ENCODE results near the gene TCEA3. TPM values are rescaled to one million over a fixed set of nuclear protein-coding genes. Genes with fewer than 3 reads are reported as not detected.

The TCEA3 gene
- polyA plus RNA-seq, 1 experiment = 21.0 TPM

GRCh38 chr1:23366146-23366545 lies 58.4 kb downstream of the TCEA3 start:
- Histone ChIP-seq H3K27me3 (ENCODE audit: control insufficient read depth, insufficient read depth, low read length) (no peaks in the 10 kb centered on the region), H3K36me3 (ENCODE audit: control insufficient read depth, insufficient read depth, low read length) (peaks cover 19% of the 10 kb centered on the region), H3K4me3 (ENCODE audit: low read depth, low read length) (no peak overlapping the region)
- ChIA-PET POLR2A (no interaction called here), CTCF (interaction anchor here (0.7 to 1.1 kb wide), 2 partner anchors 21 to 40 kb away, joined by 3 to 5 read pairs; no protein-coding TSS in a partner anchor)
- DNase-seq (ENCODE audit: low read depth) = no peak
- TF ChIP-seq CTCF (IDR thresholded peaks at IDR 0.05; ENCODE audit: insufficient read depth, low read depth, low read length) = no peak

GRCh38 chr1:23362218-23362713 lies 62.3 kb downstream of the TCEA3 start:
- TF ChIP-seq CTCF (IDR thresholded peaks at IDR 0.05; ENCODE audit: insufficient read depth, low read depth, low read length) = no peak
- POLR2A ChIA-PET = no interaction called here
- H3K27me3 ChIP-seq (ENCODE audit: control insufficient read depth, insufficient read depth, low read length) = no peaks in the 10 kb centered on the region
- no peak for DNase-seq (ENCODE audit: low read depth)
- no peak overlapping the region for H3K4me3 ChIP-seq (ENCODE audit: low read depth, low read length)
- H3K36me3 ChIP-seq (ENCODE audit: control insufficient read depth, insufficient read depth, low read length) = peaks cover 24% of the 10 kb centered on the region
- CTCF ChIA-PET = interaction anchor here (0.8 kb wide), 1 partner anchor 385 kb away, joined by 3 read pairs; no protein-coding TSS in a partner anchor

GRCh38 chr1:23358310-23358875 lies 66.2 kb downstream of the TCEA3 start:
- DNase-seq (ENCODE audit: low read depth) = no peak
- POLR2A ChIA-PET = interaction anchor here (1.2 kb wide), 1 partner anchor 10 kb away, joined by 3 read pairs; no protein-coding TSS in a partner anchor
- Histone ChIP-seq H3K4me3 (ENCODE audit: low read depth, low read length) (no peak overlapping the region), H3K27me3 (ENCODE audit: control insufficient read depth, insufficient read depth, low read length) (no peaks in the 10 kb centered on the region), H3K36me3 (ENCODE audit: control insufficient read depth, insufficient read depth, low read length) (peaks cover 21% of the 10 kb centered on the region)
- CTCF ChIA-PET = interaction anchor here (0.6 to 1.5 kb wide), 3 partner anchors 45 to 157 kb away, joined by 3 to 5 read pairs (median 4); no protein-coding TSS in a partner anchor
- TF ChIP-seq CTCF (IDR thresholded peaks at IDR 0.05; ENCODE audit: insufficient read depth, low read depth, low read length) = no peak

GRCh38 chr1:23357138-23357908 lies 67.2 kb downstream of the TCEA3 start:
- no peak for DNase-seq (ENCODE audit: low read depth)
- H3K27me3 ChIP-seq (ENCODE audit: control insufficient read depth, insufficient read depth, low read length) = no peaks in the 10 kb centered on the region
- H3K4me3 ChIP-seq (ENCODE audit: low read depth, low read length) = no peak overlapping the region
- CTCF ChIA-PET = interaction anchor here (0.6 to 1.5 kb wide), 2 partner anchors 47 to 368 kb away, joined by 3 to 5 read pairs; no protein-coding TSS in a partner anchor
- POLR2A ChIA-PET = no interaction called here
- peaks cover 14% of the 10 kb centered on the region for H3K36me3 ChIP-seq (ENCODE audit: control insufficient read depth, insufficient read depth, low read length)
- TF ChIP-seq CTCF (IDR thresholded peaks at IDR 0.05; ENCODE audit: insufficient read depth, low read depth, low read length) = no peak

GRCh38 chr1:23356471-23357137 lies 67.9 kb downstream of the TCEA3 start:
- Histone ChIP-seq H3K4me3 (ENCODE audit: low read depth, low read length) (no peak overlapping the region), H3K27me3 (ENCODE audit: control insufficient read depth, insufficient read depth, low read length) (no peaks in the 10 kb centered on the region), H3K36me3 (ENCODE audit: control insufficient read depth, insufficient read depth, low read length) (peaks cover 9% of the 10 kb centered on the region)
- no peak for DNase-seq (ENCODE audit: low read depth)
- POLR2A ChIA-PET = no interaction called here
- CTCF ChIA-PET = interaction anchor here (0.7 to 1.8 kb wide), 3 partner anchors 12 to 276 kb away, joined by 3 to 5 read pairs (median 4); no protein-coding TSS in a partner anchor
- no peak for TF ChIP-seq CTCF (IDR thresholded peaks at IDR 0.05; ENCODE audit: insufficient read depth, low read depth, low read length)

All from BJ (cell line).